ENCODE data around the gene GTPBP3.

Gene GTPBP3

DNA sequence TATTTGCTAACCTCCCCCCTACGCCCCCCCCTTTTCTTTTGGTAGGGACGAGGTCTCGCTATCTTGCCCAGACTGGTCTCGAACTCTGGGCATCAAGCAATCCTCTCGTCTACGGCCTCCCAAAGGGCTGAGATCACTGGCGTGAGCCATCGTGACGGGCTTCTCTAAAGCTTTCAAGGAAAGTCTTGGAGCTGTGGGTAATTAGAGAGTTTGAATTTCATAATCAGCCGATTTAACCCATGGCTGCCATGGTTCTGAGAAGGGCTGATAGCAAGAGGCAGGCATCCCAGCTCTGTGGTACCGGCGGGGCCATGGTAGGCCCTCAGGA, 33.4 kb upstream of the GTPBP3 start:
- DNase-seq = no peak
- Mint-ChIP-seq H3K4me1 (ENCODE audit: low read depth in 2 of 2) (peaks cover 24 to 25% of the 10 kb centered on the region in 2 donors), H3K4me3 (peak overlapping the region; percentile 74 to 86), H3K27ac (peak overlapping the region in 1 of 2 donors; percentile 78), H3K27me3 (no peaks in the 10 kb centered on the region), H3K9me3 (no peaks in the 10 kb centered on the region), H3K36me3 (ENCODE audit: insufficient read depth) (peaks cover 19% of the 10 kb centered on the region)
- ATAC-seq (replicated peaks) = no peak

DNA sequence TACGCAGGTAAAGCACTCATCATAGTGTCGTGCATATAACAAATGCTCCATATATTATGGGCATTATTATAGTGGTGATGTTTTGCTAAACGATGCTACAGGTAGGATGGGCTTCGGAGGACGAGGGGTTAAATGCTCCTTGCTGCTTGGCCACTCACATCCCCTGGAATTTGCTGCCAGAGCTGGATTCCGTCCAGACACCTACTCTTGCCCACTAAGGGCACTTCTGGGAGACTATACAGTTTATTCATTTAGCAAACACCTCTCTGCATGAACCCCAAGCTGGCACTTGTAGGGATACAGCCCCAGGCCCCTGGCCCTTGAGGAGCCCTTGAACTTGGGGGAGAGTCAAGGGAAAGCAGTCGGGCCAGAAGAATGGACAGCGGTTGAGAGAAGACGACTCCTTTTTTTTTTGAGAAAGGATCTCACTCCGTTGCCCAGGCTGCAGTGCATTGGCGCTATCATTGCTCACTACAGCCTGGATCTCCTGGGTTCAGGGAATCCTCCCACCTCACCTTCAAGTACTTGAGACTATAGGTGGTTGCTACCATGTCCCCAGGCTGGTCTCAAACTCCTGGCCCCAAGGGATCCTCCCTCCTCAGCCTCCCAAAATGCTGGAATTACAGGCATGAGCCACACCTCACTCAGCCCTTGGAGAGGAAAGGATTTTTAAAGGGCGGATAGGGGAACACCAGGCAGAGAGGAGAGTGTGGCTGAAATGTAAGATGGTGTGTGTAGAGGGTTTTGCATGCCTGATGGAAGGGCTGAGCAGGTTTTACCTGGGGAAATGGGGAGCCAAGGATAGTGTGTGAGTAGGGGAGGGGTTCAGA, 32.8 kb upstream of the GTPBP3 start:
- DNase-seq (no peak), ATAC-seq (replicated peaks) (no peak)
- H3K36me3 Mint-ChIP-seq (ENCODE audit: insufficient read depth) = peaks cover 25% of the 10 kb centered on the region
- H3K4me3 Mint-ChIP-seq = peak overlapping the region; percentile 84 to 86
- peaks cover 29 to 32% of the 10 kb centered on the region in 2 donors for H3K4me1 Mint-ChIP-seq (ENCODE audit: low read depth in 2 of 2)
- H3K27ac Mint-ChIP-seq = peak overlapping the region in 1 of 2 donors; percentile 70
- no peaks in the 10 kb centered on the region for H3K9me3 Mint-ChIP-seq
- no peaks in the 10 kb centered on the region for H3K27me3 Mint-ChIP-seq

DNA sequence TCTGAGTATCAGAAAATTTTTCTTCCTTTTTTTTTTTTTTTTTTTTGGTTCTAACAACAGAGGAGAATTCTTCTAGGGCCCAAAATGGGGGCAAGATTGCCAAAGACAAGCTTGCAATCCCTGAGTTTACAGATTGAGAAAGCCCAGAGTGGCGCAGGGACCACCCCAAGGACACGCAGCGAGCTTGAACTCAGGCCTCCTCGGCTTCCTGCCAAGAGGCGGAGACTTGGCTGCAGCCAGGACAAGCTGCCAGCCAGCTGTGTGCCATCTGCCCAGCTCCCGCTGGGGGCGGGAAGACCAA, 32.2 kb upstream of the GTPBP3 start:
- Mint-ChIP-seq H3K4me1 (ENCODE audit: low read depth in 2 of 2) (peaks cover 32 to 36% of the 10 kb centered on the region in 2 donors), H3K27ac (peak overlapping the region in 1 of 2 donors; percentile 70), H3K36me3 (ENCODE audit: insufficient read depth) (peaks cover 23% of the 10 kb centered on the region), H3K9me3 (no peaks in the 10 kb centered on the region), H3K4me3 (peak overlapping the region; percentile 84 to 86), H3K27me3 (no peaks in the 10 kb centered on the region)
- ATAC-seq (replicated peaks) (no peak), DNase-seq (no peak)

DNA sequence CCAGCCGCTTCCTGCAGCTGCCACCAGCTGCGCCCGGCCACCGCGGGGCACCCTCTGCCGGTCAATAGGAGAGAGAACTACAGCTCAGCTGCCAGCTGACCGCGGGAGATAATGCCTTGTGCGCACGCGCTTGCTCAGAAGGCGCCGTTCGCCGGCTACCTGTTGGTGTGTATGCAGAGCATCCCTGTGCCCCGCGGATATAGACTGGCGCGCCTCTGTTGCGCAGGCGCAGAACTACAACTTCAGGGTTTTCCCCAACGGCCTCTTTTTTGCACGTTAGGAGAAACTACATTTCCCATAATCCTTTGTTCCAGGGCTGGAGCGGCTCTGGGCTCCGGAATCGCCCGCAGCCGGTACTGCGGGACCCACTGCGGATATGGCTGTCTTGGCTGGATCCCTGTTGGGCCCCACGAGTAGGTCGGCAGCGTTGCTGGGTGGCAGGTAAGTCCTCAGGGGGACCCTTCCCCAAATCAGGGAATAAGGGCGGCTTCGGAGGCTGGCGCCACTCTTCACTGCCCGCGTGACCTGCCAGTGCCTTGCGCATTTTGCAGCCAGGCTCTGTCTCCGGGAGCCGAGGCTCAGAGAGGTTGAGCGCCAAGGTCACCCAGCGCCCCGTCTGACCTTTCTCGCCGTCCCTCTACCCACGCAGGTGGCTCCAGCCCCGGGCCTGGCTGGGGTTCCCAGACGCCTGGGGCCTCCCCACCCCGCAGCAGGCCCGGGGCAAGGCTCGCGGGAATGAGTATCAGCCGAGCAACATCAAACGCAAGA, 31.7 kb upstream of the GTPBP3 start, which contains the start of gene MRPL34:
Gene MRPL34 (plus strand): TSS at position 356 of the 768 bp plus-strand sequence. CDS start 21 bp downstream, at position 377.
- peaks cover 23% of the 10 kb centered on the region for H3K36me3 Mint-ChIP-seq (ENCODE audit: insufficient read depth)
- DNase-seq = peak; percentile 88 to 92 (median 91)
- H3K27ac Mint-ChIP-seq = peak within 1 kb of the TSS in 1 of 2 donors; percentile 70
- peak within 1 kb of the TSS; percentile 84 to 86 for H3K4me3 Mint-ChIP-seq
- no peaks in the 10 kb centered on the region for H3K27me3 Mint-ChIP-seq
- ATAC-seq (replicated peaks) = peak; percentile 61
- peaks cover 36 to 41% of the 10 kb centered on the region in 2 donors for H3K4me1 Mint-ChIP-seq (ENCODE audit: low read depth in 2 of 2)
- H3K9me3 Mint-ChIP-seq = no peaks in the 10 kb centered on the region

DNA sequence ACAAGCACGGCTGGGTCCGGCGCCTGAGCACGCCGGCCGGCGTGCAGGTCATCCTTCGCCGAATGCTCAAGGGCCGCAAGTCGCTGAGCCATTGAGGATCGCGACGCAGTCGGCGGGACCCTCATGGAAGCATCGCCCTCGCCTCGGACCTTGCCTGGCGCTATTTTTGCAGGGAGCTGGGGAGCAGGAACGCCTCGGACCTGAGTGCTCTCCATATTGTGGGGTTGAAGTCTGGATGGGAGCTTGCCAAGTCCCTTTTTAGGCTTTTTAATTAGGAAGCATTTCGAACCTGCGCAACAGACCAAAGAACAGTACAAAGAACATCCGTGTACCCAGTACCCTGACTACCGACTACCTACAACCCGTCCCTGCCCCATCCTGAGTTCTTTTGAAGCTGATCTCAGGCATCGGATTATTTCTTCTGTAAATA, 31.1 kb upstream of the GTPBP3 start:
- ATAC-seq (replicated peaks) (no peak), DNase-seq (no peak)
- H3K9me3 Mint-ChIP-seq = no peaks in the 10 kb centered on the region
- peak overlapping the region in 1 of 2 donors; percentile 70 for H3K27ac Mint-ChIP-seq
- H3K36me3 Mint-ChIP-seq (ENCODE audit: insufficient read depth) = peaks cover 25% of the 10 kb centered on the region
- H3K27me3 Mint-ChIP-seq = no peaks in the 10 kb centered on the region
- peak overlapping the region; percentile 84 to 86 for H3K4me3 Mint-ChIP-seq
- H3K4me1 Mint-ChIP-seq (ENCODE audit: low read depth in 2 of 2) = peaks cover 40 to 44% of the 10 kb centered on the region in 2 donors

DNA sequence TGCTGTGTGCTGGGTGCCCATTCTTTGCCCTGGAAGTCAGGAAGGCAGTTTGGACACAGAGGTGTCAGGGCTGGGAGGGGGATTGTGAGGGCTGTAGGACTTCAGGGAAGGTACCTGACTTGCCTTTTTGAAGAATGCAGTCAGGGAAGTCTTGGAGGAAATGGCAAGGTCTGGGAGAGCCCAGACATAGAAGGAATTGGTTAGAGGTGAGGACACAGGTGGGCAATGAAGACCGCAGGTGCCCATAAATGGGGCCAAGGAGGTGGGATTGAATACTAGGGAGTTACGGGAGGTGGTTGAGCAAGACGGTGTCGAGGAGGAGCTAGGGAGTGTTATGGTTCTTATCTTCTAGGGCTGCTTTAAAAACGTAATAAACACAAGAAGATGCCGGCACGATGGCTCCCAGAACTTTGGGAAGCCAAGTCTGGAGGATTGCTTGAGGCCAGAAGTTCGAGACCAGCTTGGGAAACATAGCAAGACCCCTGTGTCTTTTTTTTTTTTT, 29.4 kb upstream of the GTPBP3 start:
- H3K27ac Mint-ChIP-seq = peak overlapping the region in 1 of 2 donors; percentile 56
- peak overlapping the region; percentile 65 to 86 for H3K4me3 Mint-ChIP-seq
- no peaks in the 10 kb centered on the region for H3K27me3 Mint-ChIP-seq
- H3K9me3 Mint-ChIP-seq = no peaks in the 10 kb centered on the region
- DNase-seq (no peak), ATAC-seq (replicated peaks) (no peak)
- H3K4me1 Mint-ChIP-seq (ENCODE audit: low read depth in 2 of 2) = peaks cover 43 to 46% of the 10 kb centered on the region in 2 donors
- peaks cover 27% of the 10 kb centered on the region for H3K36me3 Mint-ChIP-seq (ENCODE audit: insufficient read depth)

DNA sequence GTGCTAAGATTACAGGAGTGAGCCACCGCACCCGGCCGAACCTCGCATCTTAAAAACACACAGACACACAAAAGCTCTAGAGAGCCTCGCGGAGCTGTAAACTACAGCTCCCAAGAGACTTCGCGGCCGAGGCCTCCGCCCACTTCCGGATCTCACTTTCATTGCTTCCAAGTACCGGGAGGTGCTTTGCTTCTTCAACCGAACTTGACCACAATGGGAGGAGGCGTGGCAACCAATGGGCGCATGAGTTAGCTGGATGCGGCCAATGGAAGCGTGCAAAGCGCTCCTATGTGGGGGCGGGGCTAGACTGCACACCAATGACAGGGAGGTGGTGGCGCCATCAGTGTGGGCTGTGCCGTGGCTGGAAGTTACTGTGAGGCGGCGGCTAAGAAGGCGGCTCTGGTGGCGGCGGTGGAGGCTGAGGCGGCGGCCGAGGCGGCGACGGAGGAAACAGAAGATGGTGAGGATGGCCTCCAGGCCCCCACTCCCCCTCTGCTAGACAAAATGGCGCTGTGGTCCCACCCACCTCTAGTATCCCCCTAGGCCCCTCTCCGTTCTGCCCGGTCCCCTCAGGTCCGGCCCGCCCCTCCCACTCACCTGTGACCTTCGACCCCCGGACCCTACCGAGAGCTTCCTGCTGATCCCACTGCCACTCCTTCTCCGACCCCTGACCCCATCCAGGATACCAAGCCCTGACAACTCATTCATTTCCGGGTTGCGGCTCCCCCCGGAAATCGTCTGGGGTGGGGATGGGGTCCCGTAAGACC, 28.0 kb upstream of the GTPBP3 start, which contains the start of gene DDA1:
Gene DDA1 (plus strand): TSS at position 366 of the 767 bp plus-strand sequence. CDS start 92 bp downstream, at position 458.
- H3K36me3 Mint-ChIP-seq (ENCODE audit: insufficient read depth) = peaks cover 39% of the 10 kb centered on the region
- DNase-seq (peak; percentile 96 to 99 (median 97)), ATAC-seq (replicated peaks) (peak; percentile 80)
- peak within 1 kb of the TSS; percentile 91 to 95 for H3K4me3 Mint-ChIP-seq
- peaks cover 37 to 40% of the 10 kb centered on the region in 2 donors for H3K4me1 Mint-ChIP-seq (ENCODE audit: low read depth in 2 of 2)
- no peaks in the 10 kb centered on the region for H3K9me3 Mint-ChIP-seq
- peak within 1 kb of the TSS; percentile 93 to 95 for H3K27ac Mint-ChIP-seq
- no peaks in the 10 kb centered on the region for H3K27me3 Mint-ChIP-seq

DNA sequence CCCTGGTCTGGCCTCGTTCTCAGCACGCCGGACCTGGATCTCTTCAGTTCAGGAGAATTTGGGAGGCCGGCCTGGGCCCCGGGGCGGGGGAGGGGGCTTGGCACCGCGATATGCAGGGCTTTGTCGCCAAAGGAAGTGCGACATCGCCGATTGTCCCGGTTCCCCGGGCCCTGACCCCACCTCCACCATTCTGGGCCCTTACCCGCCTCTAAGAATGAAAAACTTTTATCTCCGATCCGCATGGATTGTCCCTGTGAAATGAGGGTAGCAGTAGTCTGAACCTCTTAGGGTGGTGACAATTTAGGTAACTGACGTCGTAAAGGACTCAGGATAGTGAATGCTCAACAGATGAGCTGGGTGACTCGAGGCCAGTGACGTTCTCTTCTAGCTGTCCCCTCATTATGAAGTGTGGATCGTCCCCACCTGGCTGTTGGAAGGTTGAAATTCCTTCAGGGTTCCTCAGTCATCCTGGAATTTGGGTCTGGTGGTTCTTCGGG, 27.3 kb upstream of the GTPBP3 start:
- no peaks in the 10 kb centered on the region for H3K9me3 Mint-ChIP-seq
- peak overlapping the region; percentile 93 to 95 for H3K27ac Mint-ChIP-seq

DNA sequence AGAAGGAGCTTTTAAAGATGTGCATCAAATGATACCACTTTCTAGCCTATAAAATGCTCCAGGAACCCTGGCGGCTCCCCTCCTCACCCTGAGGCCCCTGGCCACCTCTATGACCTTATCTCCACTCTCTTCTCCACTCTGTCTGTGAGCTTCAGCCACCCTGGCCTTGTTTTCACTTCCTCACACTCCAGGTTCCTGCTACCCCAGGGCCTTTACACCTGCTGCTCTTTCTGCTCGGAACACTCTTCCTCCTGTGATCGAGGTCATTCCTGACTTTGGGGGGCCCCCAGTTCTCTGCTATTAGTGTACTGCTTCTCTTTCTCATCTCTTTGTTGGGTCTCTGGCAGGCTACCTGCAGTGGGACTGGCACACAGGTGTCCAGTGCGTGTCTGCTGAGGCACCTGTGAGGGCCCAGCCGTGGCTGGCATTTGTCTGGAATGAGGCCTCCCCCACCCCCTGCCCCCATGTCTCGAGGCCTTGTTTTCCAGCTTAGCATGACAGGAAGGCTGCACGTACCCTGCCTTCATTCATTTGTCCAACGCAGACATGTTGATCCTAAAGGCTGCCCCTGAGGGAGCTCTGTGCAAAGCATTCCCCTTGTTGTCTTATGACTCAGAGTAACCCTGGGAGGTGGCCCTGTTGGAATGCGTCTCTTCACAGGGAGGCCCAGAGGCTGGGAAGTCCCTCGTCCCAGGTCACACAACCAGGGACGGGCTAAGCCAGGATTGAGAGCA, 25.7 kb upstream of the GTPBP3 start:
- no peak for ATAC-seq (replicated peaks)
- peaks cover 31% of the 10 kb centered on the region in 2 donors for H3K4me1 Mint-ChIP-seq (ENCODE audit: low read depth in 2 of 2)
- H3K4me3 Mint-ChIP-seq = peak overlapping the region; percentile 56 to 91

More for the DNA sequence above, 27.3 kb upstream of the GTPBP3 start:
- peaks cover 40% of the 10 kb centered on the region for H3K36me3 Mint-ChIP-seq (ENCODE audit: insufficient read depth)
- peak overlapping the region; percentile 91 to 95 for H3K4me3 Mint-ChIP-seq
- no peak for ATAC-seq (replicated peaks)
- H3K27me3 Mint-ChIP-seq = no peaks in the 10 kb centered on the region
- DNase-seq = no peak
- H3K4me1 Mint-ChIP-seq (ENCODE audit: low read depth in 2 of 2) = peaks cover 33 to 34% of the 10 kb centered on the region in 2 donors

DNA sequence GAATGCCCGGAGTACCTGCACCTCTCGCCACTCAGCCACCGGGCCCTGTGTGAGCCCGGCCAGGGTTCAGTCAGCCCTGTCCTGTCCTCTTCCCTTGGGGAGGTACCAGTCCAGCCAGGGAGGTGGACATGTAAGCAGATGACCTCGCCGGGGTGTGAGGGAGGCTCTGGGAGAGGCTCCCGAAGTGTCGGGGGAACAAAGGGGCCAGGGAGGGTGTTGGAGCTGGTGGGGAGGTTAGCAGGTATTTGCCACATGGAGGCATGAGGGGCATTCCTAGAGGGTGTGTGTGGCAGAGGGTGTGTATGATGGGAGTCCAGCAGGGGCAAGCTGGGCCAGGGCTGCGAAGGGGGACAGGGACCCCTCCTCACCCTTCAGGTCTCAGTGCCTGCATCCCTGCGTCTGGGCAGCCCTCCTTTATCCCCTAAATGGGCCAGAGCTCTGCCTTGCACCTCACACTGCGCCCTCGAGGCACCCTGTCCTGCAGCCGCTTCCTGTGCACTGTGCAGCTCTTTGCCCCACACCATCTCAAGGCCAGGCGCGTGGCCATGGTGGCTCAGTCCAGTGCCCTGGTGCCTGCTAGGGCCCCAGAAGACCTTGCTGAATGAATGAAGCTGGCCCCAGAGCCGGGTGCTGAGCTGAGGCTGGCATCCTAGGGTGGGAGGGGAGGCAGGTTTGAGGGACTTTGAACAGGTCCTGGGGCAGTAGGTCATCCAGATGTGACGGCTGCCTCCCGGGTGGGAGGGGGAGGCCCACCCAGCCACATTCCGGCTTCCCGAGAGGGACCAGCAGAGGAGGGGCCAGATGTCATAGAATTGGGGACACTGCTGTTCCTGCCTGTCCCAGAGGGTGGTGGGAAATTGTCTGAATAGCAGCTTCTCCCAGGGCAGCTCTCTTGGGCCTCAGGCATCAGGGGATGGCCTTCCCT, 24.9 kb upstream of the GTPBP3 start:
- Mint-ChIP-seq H3K4me1 (ENCODE audit: low read depth in 2 of 2) (peaks cover 31 to 32% of the 10 kb centered on the region in 2 donors), H3K27me3 (no peaks in the 10 kb centered on the region), H3K9me3 (no peaks in the 10 kb centered on the region), H3K36me3 (ENCODE audit: insufficient read depth) (peaks cover 46% of the 10 kb centered on the region), H3K4me3 (no peak overlapping the region), H3K27ac (peak overlapping the region in 1 of 2 donors; percentile 53)
- ATAC-seq (replicated peaks) (no peak), DNase-seq (no peak)

More for the DNA sequence above, 25.7 kb upstream of the GTPBP3 start:
- Mint-ChIP-seq H3K27ac (peak overlapping the region; percentile 35 to 53), H3K36me3 (ENCODE audit: insufficient read depth) (peaks cover 41% of the 10 kb centered on the region), H3K27me3 (no peaks in the 10 kb centered on the region), H3K9me3 (no peaks in the 10 kb centered on the region)
- no peak for DNase-seq

DNA sequence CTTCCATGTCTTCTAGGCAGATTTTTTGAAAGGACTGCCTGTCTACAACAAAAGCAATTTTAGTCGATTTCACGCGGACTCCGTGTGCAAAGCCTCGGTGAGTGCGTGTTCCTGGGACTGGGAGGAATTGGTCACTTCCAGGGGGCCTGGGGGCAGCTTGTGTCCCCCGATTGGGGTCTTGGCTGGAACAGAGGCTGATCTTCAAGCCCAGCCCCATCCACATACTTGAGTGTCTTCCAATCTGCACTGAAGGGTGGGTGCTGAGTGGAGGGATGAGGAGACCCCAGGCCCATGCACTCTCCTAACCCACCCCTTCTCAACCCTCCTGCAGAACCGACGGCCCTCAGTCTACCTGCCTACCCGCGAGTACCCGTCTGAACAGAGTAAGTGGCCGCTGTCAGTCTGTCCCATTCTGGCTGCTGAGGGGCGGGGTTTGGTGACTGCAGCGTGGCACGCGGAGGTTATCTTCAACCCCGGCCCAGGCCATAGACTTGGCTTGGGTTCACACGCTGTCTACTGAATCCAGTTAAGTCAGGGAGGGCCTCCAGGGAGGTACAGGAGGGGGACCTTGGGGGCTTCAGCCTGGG, 23.3 kb upstream of the GTPBP3 start:
- Mint-ChIP-seq H3K4me1 (ENCODE audit: low read depth in 2 of 2) (peaks cover 23 to 24% of the 10 kb centered on the region in 2 donors), H3K4me3 (no peak overlapping the region), H3K36me3 (ENCODE audit: insufficient read depth) (peaks cover 48% of the 10 kb centered on the region), H3K27me3 (no peaks in the 10 kb centered on the region), H3K27ac (no peak overlapping the region), H3K9me3 (no peaks in the 10 kb centered on the region)
- no peak for ATAC-seq (replicated peaks)
- no peak for DNase-seq
